Right lung (tissue), 5 donors: ENCODE results near the gene ZFHX2. TPM values are rescaled to one million over a fixed set of nuclear protein-coding genes. Genes with fewer than 3 reads are reported as not detected.
A peak's percentile ranks its signal among the peaks of the same experiment; 100 is the strongest.

Experiments
- DNase-seq, 2 donors: peaks; one replicate each; pipeline ENCODE4 v3.0.0-alpha.2; 2013
- polyA plus RNA-seq, 5 donors: library from polyadenylated mRNA; unstranded; fragments of 120-200 nt; gene quantifications; one replicate each; pipeline versions ENCODE4 v1.2.1 to v1.2.3, GENCODE V29; 2013; ENCODE audit warnings: inconsistent platforms in 1 of 5, low replicate concordance in 1 of 5; ENCODE audit not compliant: insufficient read length in 5 of 5, insufficient read depth in 1 of 5

The ZFHX2 gene
- polyA plus RNA-seq, 5 donors = 4.4 to 6.1 (median 5.0) TPM

- DNase-seq = no peak
These were observed 29.6 kb downstream of the ZFHX2 start for GRCh38 chr14:23521785-23522640.

GRCh38 chr14:23520899-23521533, 30.5 kb downstream of the ZFHX2 start:
- DNase-seq = no peak

GRCh38 chr14:23518709-23519108, 32.9 kb downstream of the ZFHX2 start:
- DNase-seq = no peak

- no peak for DNase-seq
These were observed 33.8 kb downstream of the ZFHX2 start for GRCh38 chr14:23517650-23518326.

GRCh38 chr14:23514644-23514957, 37.0 kb downstream of the ZFHX2 start:
- no peak for DNase-seq

- DNase-seq = no peak
These were observed 37.5 kb downstream of the ZFHX2 start for GRCh38 chr14:23513818-23514643.

GRCh38 chr14:23513005-23513817, 38.4 kb downstream of the ZFHX2 start:
- no peak for DNase-seq

- no peak for DNase-seq
These were observed 39.4 kb downstream of the ZFHX2 start for GRCh38 chr14:23512156-23512555.

- DNase-seq = no peak
These were observed 57.3 kb downstream of the ZFHX2 start for GRCh38 chr14:23494223-23494622.

- DNase-seq = no peak
These were observed 58.8 kb downstream of the ZFHX2 start for GRCh38 chr14:23492618-23493272.

- no peak for DNase-seq
These were observed 64.3 kb downstream of the ZFHX2 start for GRCh38 chr14:23487216-23487615.

- DNase-seq = no peak
These were observed 65.5 kb downstream of the ZFHX2 start for GRCh38 chr14:23486036-23486435.

GRCh38 chr14:23485326-23485725, 66.2 kb downstream of the ZFHX2 start:
- no peak for DNase-seq

- no peak for DNase-seq
These were observed 68.2 kb downstream of the ZFHX2 start for GRCh38 chr14:23483236-23483854.

- DNase-seq = no peak
These were observed 68.8 kb downstream of the ZFHX2 start for GRCh38 chr14:23482823-23483148.

GRCh38 chr14:23481979-23482822, 69.4 kb downstream of the ZFHX2 start:
- no peak for DNase-seq

- peak in 1 of 2 donors; percentile 9 for DNase-seq
These were observed 70.1 kb downstream of the ZFHX2 start for GRCh38 chr14:23481362-23481970.

- DNase-seq = peak; percentile 29 to 41
These were observed 73.3 kb downstream of the ZFHX2 start for GRCh38 chr14:23478109-23478759.
